Measurements from ENCODE around the gene PISD.

DNA sequence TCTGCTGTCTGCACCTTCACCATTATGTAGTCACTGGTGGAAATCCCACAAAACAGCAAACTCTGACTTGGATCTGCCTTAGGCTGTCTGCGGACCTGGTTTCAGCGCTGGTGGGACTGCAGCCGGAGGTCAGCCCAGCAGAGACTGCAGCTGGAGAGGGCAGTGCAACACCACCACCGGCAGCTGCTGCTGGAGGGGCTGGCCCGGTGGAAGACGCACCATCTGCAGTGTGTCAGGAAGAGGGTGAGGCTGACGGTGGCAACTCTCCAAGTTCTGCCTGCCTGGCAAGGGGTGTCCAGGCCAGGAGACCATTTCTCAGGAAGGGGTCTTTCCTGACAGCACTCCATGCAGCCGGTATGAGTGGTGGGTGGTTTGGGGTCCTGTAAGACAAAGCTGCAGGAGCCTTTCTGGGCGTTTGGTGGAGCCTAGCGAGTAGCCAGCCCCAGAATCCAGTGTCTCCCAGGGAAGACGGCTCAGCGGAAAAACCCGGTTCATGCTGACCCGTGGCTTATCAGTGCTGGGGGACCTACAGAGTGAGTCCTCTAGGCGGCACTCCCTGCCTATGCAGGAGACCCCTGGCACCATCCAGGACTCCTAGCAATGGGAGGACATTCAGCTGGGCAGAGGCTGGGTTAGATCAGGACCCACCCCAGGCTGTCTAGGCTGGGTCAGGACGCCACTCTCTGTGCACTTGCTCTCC lies 50.8 kb downstream of the PISD start:
- TF ChIP-seq CTCF (IDR thresholded peaks at IDR 0.05 in 8 of 11, conservative IDR thresholded peaks at IDR 0.05 in 3 of 11), result peak in 3 of 11 experiments; percentile 13 to 38 (median 27)
- TF ChIP-seq POLR2A (IDR thresholded peaks at IDR 0.05), result no peak
- peak; percentile 50 to 65 (median 63) for TF ChIP-seq POLR2AphosphoS5 (IDR thresholded peaks at IDR 0.05)
